ENCODE results near the gene DZIP1.
"Not testable (repeated sequence)": the region's sequence is repeated elsewhere in the genome, so short reads cannot be mapped to it uniquely, and the experiment has no call there.

DZIP1 gene

GRCh38 chr13:95570016-95570415 is 74.5 kb downstream of the DZIP1 start:
- Histone ChIP-seq H3K27me3 (ENCODE audit: low read length) (no peaks in the 10 kb centered on the region), H3K79me2 (ENCODE audit: insufficient read depth, low read length) (no peaks in the 10 kb centered on the region), H3K36me3 (ENCODE audit: low read length) (no peaks in the 10 kb centered on the region), H3K9me3 (ENCODE audit: insufficient read depth, low read length) (no peaks in the 10 kb centered on the region), H3F3A (ENCODE audit: insufficient read depth) (no peaks in the 10 kb centered on the region), H3K9me2 (replicated peaks; ENCODE audit: insufficient read depth, low read length) (no peaks in the 10 kb centered on the region), H2AFZ (ENCODE audit: low read depth, low read length, severe bottlenecking) (no peak overlapping the region), H4K20me1 (ENCODE audit: low read depth, low read length) (no peaks in the 10 kb centered on the region), H3K4me3 (ENCODE audit: insufficient read depth, low read length, poor library complexity, severe bottlenecking) (no peak overlapping the region), H3K4me2 (ENCODE audit: low read depth, low read length, poor library complexity, severe bottlenecking) (no peak overlapping the region), H3K9ac (ENCODE audit: low read length) (no peak overlapping the region), H3K27ac (ENCODE audit: low read depth, low read length) (no peak overlapping the region)
- TF ChIP-seq, protein P1, sequence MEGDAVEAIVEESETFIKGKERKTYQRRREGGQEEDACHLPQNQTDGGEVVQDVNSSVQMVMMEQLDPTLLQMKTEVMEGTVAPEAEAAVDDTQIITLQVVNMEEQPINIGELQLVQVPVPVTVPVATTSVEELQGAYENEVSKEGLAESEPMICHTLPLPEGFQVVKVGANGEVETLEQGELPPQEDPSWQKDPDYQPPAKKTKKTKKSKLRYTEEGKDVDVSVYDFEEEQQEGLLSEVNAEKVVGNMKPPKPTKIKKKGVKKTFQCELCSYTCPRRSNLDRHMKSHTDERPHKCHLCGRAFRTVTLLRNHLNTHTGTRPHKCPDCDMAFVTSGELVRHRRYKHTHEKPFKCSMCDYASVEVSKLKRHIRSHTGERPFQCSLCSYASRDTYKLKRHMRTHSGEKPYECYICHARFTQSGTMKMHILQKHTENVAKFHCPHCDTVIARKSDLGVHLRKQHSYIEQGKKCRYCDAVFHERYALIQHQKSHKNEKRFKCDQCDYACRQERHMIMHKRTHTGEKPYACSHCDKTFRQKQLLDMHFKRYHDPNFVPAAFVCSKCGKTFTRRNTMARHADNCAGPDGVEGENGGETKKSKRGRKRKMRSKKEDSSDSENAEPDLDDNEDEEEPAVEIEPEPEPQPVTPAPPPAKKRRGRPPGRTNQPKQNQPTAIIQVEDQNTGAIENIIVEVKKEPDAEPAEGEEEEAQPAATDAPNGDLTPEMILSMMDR (IDR thresholded peaks at IDR 0.05; ENCODE audit: insufficient read depth, low read length, poor library complexity, severe bottlenecking): no peak
- no peak for TF ChIP-seq EZH2phosphoT487 (conservative IDR thresholded peaks at IDR 0.05; ENCODE audit: low read length)

GRCh38 chr13:95568131-95568530 is 76.4 kb downstream of the DZIP1 start:
- Histone ChIP-seq H3K9me2 (replicated peaks; ENCODE audit: insufficient read depth, low read length) (no peaks in the 10 kb centered on the region), H3K36me3 (ENCODE audit: low read length) (no peaks in the 10 kb centered on the region), H3K9me3 (ENCODE audit: insufficient read depth, low read length) (no peaks in the 10 kb centered on the region), H3K4me3 (ENCODE audit: insufficient read depth, low read length, poor library complexity, severe bottlenecking) (no peak overlapping the region), H3K27me3 (ENCODE audit: low read length) (no peaks in the 10 kb centered on the region), H3K4me2 (ENCODE audit: low read depth, low read length, poor library complexity, severe bottlenecking) (no peak overlapping the region), H2AFZ (ENCODE audit: low read depth, low read length, severe bottlenecking) (no peak overlapping the region), H3K79me2 (ENCODE audit: insufficient read depth, low read length) (no peaks in the 10 kb centered on the region), H3F3A (ENCODE audit: insufficient read depth) (no peaks in the 10 kb centered on the region), H3K9ac (ENCODE audit: low read length) (no peak overlapping the region), H4K20me1 (ENCODE audit: low read depth, low read length) (no peaks in the 10 kb centered on the region), H3K27ac (ENCODE audit: low read depth, low read length) (no peak overlapping the region)
- TF ChIP-seq EZH2phosphoT487 (conservative IDR thresholded peaks at IDR 0.05; ENCODE audit: low read length): no peak
- TF ChIP-seq, protein P1 (IDR thresholded peaks at IDR 0.05; ENCODE audit: insufficient read depth, low read length, poor library complexity, severe bottlenecking): no peak

DNA sequence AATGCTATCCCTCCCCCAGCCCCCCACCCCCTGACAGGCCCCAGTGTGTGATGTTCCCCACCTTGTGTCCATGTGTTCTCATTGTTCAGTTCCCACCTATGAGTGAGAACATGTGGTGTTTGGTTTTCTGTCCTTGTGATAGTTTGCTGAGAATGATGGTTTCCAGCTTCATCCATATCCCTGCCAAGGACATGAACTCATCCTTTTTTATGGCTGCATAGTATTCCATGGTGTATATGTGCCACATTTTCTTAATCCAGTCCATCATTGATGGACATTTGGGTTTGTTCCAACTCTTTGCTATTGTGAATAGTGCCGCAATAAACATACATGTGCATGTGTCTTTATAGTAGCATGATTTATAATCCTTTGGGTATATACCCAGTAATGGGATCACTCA is 78.7 kb downstream of the DZIP1 start:
- H3F3A ChIP-seq (ENCODE audit: insufficient read depth); H3K27me3 ChIP-seq (ENCODE audit: low read length); H2AFZ ChIP-seq (ENCODE audit: low read depth, low read length, severe bottlenecking); H3K4me3 ChIP-seq (ENCODE audit: insufficient read depth, low read length, poor library complexity, severe bottlenecking); H3K36me3 ChIP-seq (ENCODE audit: low read length); H3K9me2 ChIP-seq (replicated peaks; ENCODE audit: insufficient read depth, low read length); H3K79me2 ChIP-seq (ENCODE audit: insufficient read depth, low read length); H4K20me1 ChIP-seq (ENCODE audit: low read depth, low read length); H3K9ac ChIP-seq (ENCODE audit: low read length); H3K27ac ChIP-seq (ENCODE audit: low read depth, low read length); H3K9me3 ChIP-seq (ENCODE audit: insufficient read depth, low read length); H3K4me2 ChIP-seq (ENCODE audit: low read depth, low read length, poor library complexity, severe bottlenecking): not testable (repeated sequence)

DNA sequence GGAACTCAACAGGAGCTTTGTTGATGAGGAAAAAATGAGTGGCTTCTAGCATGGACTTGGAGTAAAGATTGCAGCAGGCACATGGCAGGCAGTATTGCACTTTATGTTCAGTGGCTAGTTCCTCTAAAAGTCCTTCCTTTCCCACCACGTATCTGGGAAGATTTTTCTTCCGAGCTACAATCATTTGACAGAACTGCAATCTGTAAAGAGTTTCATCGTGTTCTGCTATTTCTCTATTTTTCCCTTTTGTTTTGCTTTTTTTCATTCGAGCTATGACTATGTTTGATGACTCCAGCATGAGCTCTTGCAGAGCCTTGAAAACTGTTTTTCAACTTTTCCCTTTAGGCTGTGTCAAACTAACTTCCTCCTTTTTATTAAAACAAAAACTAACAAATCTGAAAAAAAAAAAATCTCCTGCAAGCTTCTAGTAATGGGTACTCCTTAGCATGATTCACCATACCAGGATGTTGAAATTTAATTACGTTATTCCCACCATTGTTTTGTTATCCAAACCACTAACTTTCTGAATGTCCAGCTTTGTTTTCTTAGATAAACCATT is 79.7 kb downstream of the DZIP1 start:
- no peak overlapping the region for H3K9ac ChIP-seq (ENCODE audit: low read length)
- TF ChIP-seq, protein P1 (IDR thresholded peaks at IDR 0.05; ENCODE audit: insufficient read depth, low read length, poor library complexity, severe bottlenecking): no peak
- no peak for TF ChIP-seq EZH2phosphoT487 (conservative IDR thresholded peaks at IDR 0.05; ENCODE audit: low read length)
- H3K36me3 ChIP-seq (ENCODE audit: low read length): no peaks in the 10 kb centered on the region
- H3K27ac ChIP-seq (ENCODE audit: low read depth, low read length): no peak overlapping the region
- no peak overlapping the region for H3K4me3 ChIP-seq (ENCODE audit: insufficient read depth, low read length, poor library complexity, severe bottlenecking)
- H3K9me2 ChIP-seq (replicated peaks; ENCODE audit: insufficient read depth, low read length): no peaks in the 10 kb centered on the region
- H3F3A ChIP-seq (ENCODE audit: insufficient read depth): no peaks in the 10 kb centered on the region
- H3K27me3 ChIP-seq (ENCODE audit: low read length): no peaks in the 10 kb centered on the region
- no peaks in the 10 kb centered on the region for H3K79me2 ChIP-seq (ENCODE audit: insufficient read depth, low read length)
- H3K4me2 ChIP-seq (ENCODE audit: low read depth, low read length, poor library complexity, severe bottlenecking): no peak overlapping the region
- H2AFZ ChIP-seq (ENCODE audit: low read depth, low read length, severe bottlenecking): no peak overlapping the region
- no peaks in the 10 kb centered on the region for H3K9me3 ChIP-seq (ENCODE audit: insufficient read depth, low read length)
- no peaks in the 10 kb centered on the region for H4K20me1 ChIP-seq (ENCODE audit: low read depth, low read length)

Data from SU-DHL-6 (cell line).